Endometrial microvascular endothelial cells (primary cell): ENCODE results near the gene ZBTB3. TPM values are rescaled to one million over a fixed set of nuclear protein-coding genes. Genes with fewer than 3 reads are reported as not detected.

Experiments
- total RNA-seq: library from RNA; depleted of rRNA; stranded (reverse); fragments of >200 nt; gene quantifications from one replicate; pipeline ENCODE4 v1.2.3, GENCODE V29; 2015; ENCODE audit errors: inconsistent ontology term

Gene ZBTB3
- total RNA-seq, 1 donor from 2014 or later = 9.9 TPM

Other genes starting within 250 kb of the ZBTB3 start
- 299 TPM for gene AHNAK, start 207.4 kb downstream of the ZBTB3 start, total RNA-seq
- gene EEF1G, start 180.3 kb downstream of the ZBTB3 start, total RNA-seq = 1,762 TPM
- gene TUT1, start 162.6 kb downstream of the ZBTB3 start, total RNA-seq = 12.7 TPM
- 195 TPM for gene MTA2, start 152.3 kb downstream of the ZBTB3 start, total RNA-seq
- gene EML3, start 141.4 kb downstream of the ZBTB3 start, total RNA-seq = 42.1 TPM
- 8.0 TPM for gene ROM1, start 140.9 kb downstream of the ZBTB3 start, total RNA-seq
- 40.0 TPM for gene B3GAT3, start 132.2 kb downstream of the ZBTB3 start, total RNA-seq
- gene GANAB, start 107.5 kb downstream of the ZBTB3 start, total RNA-seq = 294 TPM
- 35.2 TPM for gene INTS5, start 100.9 kb downstream of the ZBTB3 start, total RNA-seq
- gene C11orf98, start 89.0 kb downstream of the ZBTB3 start, total RNA-seq = 87.7 TPM
- 3.9 TPM for gene CSKMT, start 88.8 kb downstream of the ZBTB3 start, total RNA-seq
- gene UQCC3, start 82.5 kb downstream of the ZBTB3 start, total RNA-seq = 12.4 TPM
- 5.8 TPM for gene LBHD1, start 81.9 kb downstream of the ZBTB3 start, total RNA-seq
- gene UBXN1, start 75.1 kb downstream of the ZBTB3 start, total RNA-seq = 89.8 TPM
- gene LRRN4CL, start 64.6 kb downstream of the ZBTB3 start, total RNA-seq = not detected
- 55.5 TPM for gene BSCL2, start 46.7 kb downstream of the ZBTB3 start, total RNA-seq
- gene GNG3, start 46.5 kb downstream of the ZBTB3 start, total RNA-seq = not detected
- gene HNRNPUL2, start 26.7 kb downstream of the ZBTB3 start, total RNA-seq = 6.7 TPM
- gene TTC9C, start 25.7 kb downstream of the ZBTB3 start, total RNA-seq = 28.1 TPM
- 85.5 TPM for gene POLR2G, start 7.4 kb upstream of the ZBTB3 start, total RNA-seq
- 22.1 TPM for gene TAF6L, start 17.2 kb upstream of the ZBTB3 start, total RNA-seq
- gene TMEM179B, start 33.2 kb upstream of the ZBTB3 start, total RNA-seq = 91.6 TPM
- gene TMEM223, start 37.8 kb upstream of the ZBTB3 start, total RNA-seq = 27.6 TPM
- gene NXF1, start 51.3 kb upstream of the ZBTB3 start, total RNA-seq = 45.7 TPM
- gene STX5, start 77.9 kb upstream of the ZBTB3 start, total RNA-seq = 33.4 TPM
- gene TEX54, start 78.7 kb upstream of the ZBTB3 start, total RNA-seq = not detected
- gene WDR74, start 85.4 kb upstream of the ZBTB3 start, total RNA-seq = 49.7 TPM
- gene SLC3A2, start 126.7 kb upstream of the ZBTB3 start, total RNA-seq = 224 TPM
- gene CHRM1, start 167.2 kb upstream of the ZBTB3 start, total RNA-seq = not detected
- gene SLC22A6, start 230.8 kb upstream of the ZBTB3 start, total RNA-seq = not detected